T47D (cell line): ENCODE data around the gene IL33.

Source experiments
- DNase-seq, 2 experiments: peaks; one replicate each; pipeline versions ENCODE4 v3.0.0 to v3.0.0-alpha.2; 2011 to 2012; ENCODE audit warnings: low read depth in 1 of 2, low spot score in 1 of 2
- JUND ChIP-seq: IDR thresholded peaks from 2 replicates; pipeline ENCODE4 v1.6.1; 2012; ENCODE audit warnings: low read depth
- in situ Hi-C: cut with HindIII; loops from 2 replicates; pipeline ENCODE4 v1.10.0; 2016; ENCODE audit warnings: low sequenced_read_pairs, low pct_unique_long_range_greater_than_20kb

The IL33 gene

DNA sequence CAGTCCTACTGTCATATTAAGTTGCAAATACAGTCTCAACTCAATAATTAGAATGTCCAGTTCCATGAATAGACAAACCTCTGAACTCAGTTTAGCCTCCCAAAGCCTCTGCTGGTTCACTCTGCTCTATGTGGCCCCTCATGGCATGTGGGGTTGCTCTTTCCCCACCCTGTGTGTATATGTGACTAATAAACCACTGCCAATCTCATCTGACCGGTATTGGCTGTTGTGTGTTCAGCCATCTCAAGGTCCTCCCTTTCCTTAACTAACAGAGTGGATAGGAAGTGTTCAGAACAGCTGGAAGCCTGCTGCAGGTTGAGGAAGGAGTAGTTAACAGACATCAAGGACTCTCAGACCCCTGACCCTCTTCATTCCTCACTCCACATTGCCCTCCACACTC is 55.3 kb downstream of the IL33 start:
- no peak for DNase-seq
- no peak for TF ChIP-seq JUND
- in situ Hi-C loops = no loop called here

DNA sequence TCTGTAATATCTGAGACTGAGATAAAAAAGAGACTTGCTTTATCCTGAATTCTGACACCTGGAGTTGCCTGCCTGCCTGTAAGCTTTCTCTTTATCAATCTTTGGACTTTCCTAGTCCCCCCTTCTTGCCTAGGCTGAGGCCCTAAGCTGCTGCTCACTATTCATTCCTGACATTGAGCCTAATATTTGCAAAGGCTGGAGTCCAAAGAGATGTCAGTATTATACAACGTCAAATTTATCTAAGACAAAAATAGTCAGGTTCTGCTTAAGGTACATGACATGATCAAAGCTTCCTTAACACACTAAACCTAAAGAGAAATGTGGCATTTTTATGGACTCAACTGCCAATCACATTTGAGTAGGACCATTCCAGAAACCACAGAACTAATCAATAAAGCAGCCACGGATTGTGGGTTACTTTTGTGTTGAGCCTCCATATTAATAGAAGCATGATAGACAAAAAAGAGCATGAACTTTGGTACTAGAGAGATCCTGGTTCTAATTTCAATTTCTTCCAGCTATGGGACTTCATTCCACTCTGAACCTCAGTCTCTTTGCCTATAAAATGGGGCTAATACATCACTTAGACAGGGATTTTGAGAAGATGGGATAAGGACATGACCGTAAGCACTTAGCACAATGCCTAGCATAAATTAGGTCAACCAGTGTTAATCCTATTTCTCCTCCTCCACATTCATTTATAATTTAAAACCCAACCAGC is 56.1 kb downstream of the IL33 start:
- no peak for TF ChIP-seq JUND
- in situ Hi-C loops = no loop called here
- no peak for DNase-seq

DNA sequence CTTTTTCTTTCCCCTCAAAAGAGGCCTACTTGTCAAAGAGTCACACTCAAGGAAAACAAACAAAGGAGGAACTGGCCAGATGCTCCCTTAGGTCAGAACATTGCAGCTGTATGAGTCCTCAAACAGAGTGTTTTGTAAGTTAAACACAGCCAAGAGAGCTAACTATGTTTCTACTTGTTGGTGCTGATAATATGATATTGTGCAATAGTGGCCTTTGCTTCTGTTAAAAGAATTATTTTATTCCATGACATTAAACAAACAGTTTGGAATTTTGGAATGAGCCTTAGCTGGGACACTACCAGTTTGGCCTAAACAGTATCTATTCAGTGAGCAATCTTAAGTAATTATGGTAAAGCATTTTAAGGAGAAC is 56.6 kb downstream of the IL33 start:
- DNase-seq = no peak
- TF ChIP-seq JUND = no peak
- in situ Hi-C loops = no loop called here

DNA sequence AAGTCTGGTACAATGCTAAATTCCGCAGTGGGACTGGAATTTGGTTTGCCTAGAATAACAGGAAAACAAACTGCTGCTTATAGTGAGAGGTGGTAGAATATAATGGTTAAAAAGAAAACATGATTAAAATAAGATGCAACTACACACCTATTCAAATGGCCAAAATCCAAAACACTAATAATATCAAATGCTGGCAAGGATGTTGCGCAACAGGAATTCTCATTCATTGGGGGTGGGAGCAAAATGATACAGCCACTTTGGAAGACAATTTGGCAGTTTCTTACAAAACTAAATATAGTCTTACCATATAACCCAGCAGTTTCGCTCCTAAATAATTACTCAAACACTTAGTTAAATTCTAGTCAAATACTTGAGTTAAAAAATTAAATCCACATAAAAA is 61.8 kb downstream of the IL33 start:
- no peak for TF ChIP-seq JUND
- no peak for DNase-seq
- in situ Hi-C loops = no loop called here

DNA sequence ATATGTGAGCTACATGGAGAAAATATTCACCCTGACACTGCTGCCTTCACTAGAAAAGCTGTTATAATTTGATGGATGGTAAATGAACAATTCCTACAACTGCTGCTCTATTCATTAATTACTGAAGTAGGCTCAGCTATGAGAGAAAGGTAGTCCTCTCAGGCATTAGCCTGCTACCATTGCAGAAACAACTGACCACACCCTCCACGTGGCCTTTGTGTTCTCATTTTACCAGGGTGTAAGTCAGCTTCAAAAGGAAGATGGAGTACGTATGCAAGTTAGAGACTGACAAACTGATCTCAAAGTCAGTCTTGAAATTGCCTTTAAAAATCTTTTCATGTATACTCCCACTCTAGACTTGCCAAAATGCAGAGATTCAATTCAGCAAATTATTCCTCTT is 86.3 kb downstream of the IL33 start:
- DNase-seq = no peak
- TF ChIP-seq JUND = no peak
- in situ Hi-C loops = no loop called here

DNA sequence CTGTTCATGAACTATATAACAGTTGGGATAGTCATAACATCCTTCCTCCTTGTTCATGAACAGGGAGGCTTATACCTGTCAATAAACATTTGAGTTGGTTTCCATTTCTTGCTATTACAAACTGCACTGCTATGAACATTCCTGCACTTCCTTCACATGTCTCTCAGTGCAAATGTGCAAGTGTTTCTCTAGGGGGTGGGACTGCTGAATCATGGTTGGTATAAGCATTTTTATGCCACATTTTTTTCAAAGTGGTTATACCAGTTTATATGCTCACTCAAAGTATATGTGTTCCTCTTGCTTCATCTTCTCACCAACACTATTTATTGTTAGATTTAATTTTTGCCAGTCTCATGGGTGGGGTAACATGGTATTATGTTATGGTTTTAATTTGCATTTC is 86.8 kb downstream of the IL33 start:
- in situ Hi-C loops = no loop called here
- DNase-seq = peak in 1 of 2 experiments; percentile 45
- no peak for TF ChIP-seq JUND

DNA sequence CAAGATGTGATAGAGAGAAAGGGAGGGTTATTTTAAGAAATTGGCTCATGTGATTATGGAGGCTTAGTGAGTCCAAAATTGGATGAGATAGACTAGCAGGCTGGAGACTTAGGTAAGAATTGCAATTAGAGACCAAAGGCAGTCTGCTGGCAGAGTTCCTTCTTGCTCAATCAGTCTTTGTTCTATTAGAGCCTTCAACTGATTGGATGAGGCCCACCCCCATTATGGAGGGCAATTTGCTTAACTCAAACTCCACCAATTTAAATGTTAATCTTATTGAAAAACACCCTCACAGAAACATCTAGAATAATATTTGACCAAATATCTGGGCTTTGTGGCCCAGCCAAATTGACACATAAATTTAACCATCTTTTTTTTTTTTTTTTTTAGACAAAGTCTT is 88.6 kb downstream of the IL33 start:
- DNase-seq = no peak
- no peak for TF ChIP-seq JUND
- in situ Hi-C loops = no loop called here

DNA sequence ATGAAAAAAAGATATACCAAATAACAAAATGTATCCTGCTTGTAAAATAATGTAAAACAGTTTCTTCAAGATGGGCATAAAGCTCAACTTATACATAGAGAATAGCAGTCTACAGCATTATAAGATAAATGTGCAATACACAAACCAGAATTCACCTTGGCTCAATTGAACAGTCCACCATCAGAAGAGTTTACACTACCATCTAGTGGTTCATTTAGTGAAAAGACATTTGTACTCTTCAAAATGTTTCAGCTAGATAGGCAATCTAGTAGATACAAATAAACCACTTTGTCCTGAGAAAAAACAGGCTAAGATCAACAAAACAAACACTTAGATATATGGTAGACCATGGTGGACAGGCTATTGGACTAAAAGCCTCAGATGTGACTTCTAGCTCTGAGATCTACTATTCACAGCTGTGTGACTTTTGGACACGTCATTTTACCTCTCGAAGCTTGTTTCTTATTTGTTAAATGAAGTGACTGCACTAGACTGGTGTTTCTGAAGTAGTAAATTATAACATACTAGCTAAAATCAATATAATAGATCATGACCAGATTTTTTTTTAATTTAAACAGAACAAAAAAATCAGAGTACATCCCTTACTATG is 90.5 kb downstream of the IL33 start:
- in situ Hi-C loops = no loop called here
- peak; percentile 26 to 60 for DNase-seq

More for the DNA sequence above, 90.5 kb downstream of the IL33 start:
- no peak for TF ChIP-seq JUND
